Activated naive CD8-positive, alpha-beta T cell treated with anti-CD3 and anti-CD28 coated beads, Interleukin-2, amount 50 U/mL, for 24 hours (primary cell): ENCODE results near the gene ZC3H12C.
A peak's percentile ranks its signal among the peaks of the same experiment; 100 is the strongest.
"Not testable (repeated sequence)": the region's sequence is repeated elsewhere in the genome, so short reads cannot be mapped to it uniquely, and the experiment has no call there.

ENCODE experiments used
- ATAC-seq: fragments of 150-1000 bp; cut with Tn5 transposase; one replicate; pipeline ENCODE4 v1.10.0; 2021
- DNase-seq: peaks from one replicate; pipeline ENCODE4 v3.0.0; 2021
- H3K27ac Mint-ChIP-seq: one replicate; pipeline ENCODE4 v1.8.0; 2021; ENCODE audit warnings: mild to moderate bottlenecking, mixed read lengths
- H3K27me3 Mint-ChIP-seq: one replicate; pipeline ENCODE4 v1.8.0; 2021; ENCODE audit warnings: mixed read lengths
- H3K36me3 Mint-ChIP-seq: one replicate; pipeline ENCODE4 v1.8.0; 2021; ENCODE audit warnings: low read depth, mixed read lengths
- H3K4me1 Mint-ChIP-seq: one replicate; pipeline ENCODE4 v1.8.0; 2021; ENCODE audit warnings: mixed read lengths
- H3K4me3 Mint-ChIP-seq: one replicate; pipeline ENCODE4 v1.8.0; 2021; ENCODE audit warnings: mild to moderate bottlenecking, moderate library complexity, mixed read lengths
- H3K9me3 Mint-ChIP-seq: one replicate; pipeline ENCODE4 v1.8.0; 2021; ENCODE audit warnings: mixed read lengths

Gene ZC3H12C

GRCh38 chr11:110186456-110186855 lies 93.3 kb downstream of the ZC3H12C start:
- no peak for DNase-seq
- no peaks in the 10 kb centered on the region for H3K36me3 Mint-ChIP-seq
- peaks cover 3% of the 10 kb centered on the region for H3K4me1 Mint-ChIP-seq
- no peaks in the 10 kb centered on the region for H3K9me3 Mint-ChIP-seq
- H3K27ac Mint-ChIP-seq = no peak overlapping the region
- ATAC-seq = no peak
- H3K27me3 Mint-ChIP-seq = peaks cover 25% of the 10 kb centered on the region
- H3K4me3 Mint-ChIP-seq = no peak overlapping the region

GRCh38 chr11:110186867-110187266 lies 93.7 kb downstream of the ZC3H12C start:
- H3K27me3 Mint-ChIP-seq = peaks cover 26% of the 10 kb centered on the region
- H3K4me1 Mint-ChIP-seq = peaks cover 3% of the 10 kb centered on the region
- H3K27ac Mint-ChIP-seq = no peak overlapping the region
- H3K9me3 Mint-ChIP-seq = no peaks in the 10 kb centered on the region
- ATAC-seq (no peak), DNase-seq (no peak)
- H3K36me3 Mint-ChIP-seq = no peaks in the 10 kb centered on the region
- H3K4me3 Mint-ChIP-seq = no peak overlapping the region

GRCh38 chr11:110187731-110188130 lies 94.5 kb downstream of the ZC3H12C start:
- no peak for DNase-seq
- no peak overlapping the region for H3K27ac Mint-ChIP-seq
- no peak for ATAC-seq
- H3K27me3 Mint-ChIP-seq = peaks cover 24% of the 10 kb centered on the region
- no peaks in the 10 kb centered on the region for H3K36me3 Mint-ChIP-seq
- no peaks in the 10 kb centered on the region for H3K9me3 Mint-ChIP-seq
- no peak overlapping the region for H3K4me3 Mint-ChIP-seq
- H3K4me1 Mint-ChIP-seq = peaks cover 10% of the 10 kb centered on the region

GRCh38 chr11:110190885-110191284 lies 97.7 kb downstream of the ZC3H12C start:
- H3K27ac Mint-ChIP-seq = no peak overlapping the region
- ATAC-seq = no peak
- no peak for DNase-seq
- H3K36me3 Mint-ChIP-seq = no peaks in the 10 kb centered on the region
- no peak overlapping the region for H3K4me3 Mint-ChIP-seq
- peaks cover 29% of the 10 kb centered on the region for H3K27me3 Mint-ChIP-seq
- H3K9me3 Mint-ChIP-seq = no peaks in the 10 kb centered on the region
- peaks cover 13% of the 10 kb centered on the region for H3K4me1 Mint-ChIP-seq

- Mint-ChIP-seq H3K27me3 (peaks cover 24% of the 10 kb centered on the region), H3K4me1 (peaks cover 13% of the 10 kb centered on the region)
- DNase-seq, H3K36me3 Mint-ChIP-seq, H3K27ac Mint-ChIP-seq, H3K4me3 Mint-ChIP-seq, H3K9me3 Mint-ChIP-seq: not testable (repeated sequence)
- peak; percentile 66 for ATAC-seq
These were observed 99.6 kb downstream of the ZC3H12C start for GRCh38 chr11:110192604-110193282.

GRCh38 chr11:110194211-110194766 lies 101.1 kb downstream of the ZC3H12C start:
- not testable (repeated sequence) for DNase-seq, ATAC-seq, H3K27ac Mint-ChIP-seq, H3K4me3 Mint-ChIP-seq, H3K36me3 Mint-ChIP-seq, H3K9me3 Mint-ChIP-seq
- H3K27me3 Mint-ChIP-seq = peaks cover 22% of the 10 kb centered on the region
- H3K4me1 Mint-ChIP-seq = peaks cover 13% of the 10 kb centered on the region

- H3K9me3 Mint-ChIP-seq = no peaks in the 10 kb centered on the region
- no peak for DNase-seq
These were observed 103.1 kb downstream of the ZC3H12C start for GRCh38 chr11:110196241-110196754.

GRCh38 chr11:110196884-110197420 lies 103.8 kb downstream of the ZC3H12C start:
- no peaks in the 10 kb centered on the region for H3K9me3 Mint-ChIP-seq
- peaks cover 7% of the 10 kb centered on the region for H3K27me3 Mint-ChIP-seq
- no peak overlapping the region for H3K27ac Mint-ChIP-seq
- no peak overlapping the region for H3K4me3 Mint-ChIP-seq
- DNase-seq = no peak
- peaks cover 12% of the 10 kb centered on the region for H3K4me1 Mint-ChIP-seq
- H3K36me3 Mint-ChIP-seq = no peaks in the 10 kb centered on the region
- no peak for ATAC-seq

More at GRCh38 chr11:110196241-110196754, 103.1 kb downstream of the ZC3H12C start:
- no peak overlapping the region for H3K4me3 Mint-ChIP-seq
- H3K36me3 Mint-ChIP-seq = no peaks in the 10 kb centered on the region
- peaks cover 9% of the 10 kb centered on the region for H3K27me3 Mint-ChIP-seq
- peaks cover 13% of the 10 kb centered on the region for H3K4me1 Mint-ChIP-seq
- H3K27ac Mint-ChIP-seq = no peak overlapping the region
- no peak for ATAC-seq

GRCh38 chr11:110198031-110198729 lies 105.0 kb downstream of the ZC3H12C start:
- peaks cover 6% of the 10 kb centered on the region for H3K27me3 Mint-ChIP-seq
- H3K27ac Mint-ChIP-seq = no peak overlapping the region
- no peaks in the 10 kb centered on the region for H3K4me1 Mint-ChIP-seq
- no peaks in the 10 kb centered on the region for H3K36me3 Mint-ChIP-seq
- DNase-seq (no peak), ATAC-seq (no peak)
- H3K9me3 Mint-ChIP-seq = no peaks in the 10 kb centered on the region
- no peak overlapping the region for H3K4me3 Mint-ChIP-seq

- Mint-ChIP-seq H3K36me3 (no peaks in the 10 kb centered on the region), H3K9me3 (no peaks in the 10 kb centered on the region), H3K27me3 (peaks cover 5% of the 10 kb centered on the region)
These were observed 106.2 kb downstream of the ZC3H12C start for GRCh38 chr11:110199184-110199981.

GRCh38 chr11:110200241-110200640 lies 107.0 kb downstream of the ZC3H12C start:
- H3K9me3 Mint-ChIP-seq = no peaks in the 10 kb centered on the region
- no peak overlapping the region for H3K4me3 Mint-ChIP-seq
- H3K27me3 Mint-ChIP-seq = peaks cover 4% of the 10 kb centered on the region
- H3K36me3 Mint-ChIP-seq = no peaks in the 10 kb centered on the region
- DNase-seq (no peak), ATAC-seq (peak; percentile 59)
- no peak overlapping the region for H3K27ac Mint-ChIP-seq
- H3K4me1 Mint-ChIP-seq = no peaks in the 10 kb centered on the region

More at GRCh38 chr11:110199184-110199981, 106.2 kb downstream of the ZC3H12C start:
- no peak for ATAC-seq
- no peak overlapping the region for H3K4me3 Mint-ChIP-seq
- no peak for DNase-seq
- no peaks in the 10 kb centered on the region for H3K4me1 Mint-ChIP-seq
- H3K27ac Mint-ChIP-seq = no peak overlapping the region

- H3K4me1 Mint-ChIP-seq = no peaks in the 10 kb centered on the region
- H3K36me3 Mint-ChIP-seq = no peaks in the 10 kb centered on the region
- H3K9me3 Mint-ChIP-seq = no peaks in the 10 kb centered on the region
- ATAC-seq (no peak), DNase-seq (no peak)
- peaks cover 2% of the 10 kb centered on the region for H3K27me3 Mint-ChIP-seq
- no peak overlapping the region for H3K27ac Mint-ChIP-seq
- H3K4me3 Mint-ChIP-seq = no peak overlapping the region
These were observed 107.6 kb downstream of the ZC3H12C start for GRCh38 chr11:110200836-110201235.

GRCh38 chr11:110207123-110207522 lies 113.9 kb downstream of the ZC3H12C start:
- Mint-ChIP-seq H3K9me3 (no peaks in the 10 kb centered on the region), H3K27me3 (peaks cover 5% of the 10 kb centered on the region), H3K27ac (no peak overlapping the region)

GRCh38 chr11:110208678-110209312 lies 115.6 kb downstream of the ZC3H12C start:
- H3K9me3 Mint-ChIP-seq, H3K4me1 Mint-ChIP-seq, H3K36me3 Mint-ChIP-seq, DNase-seq, ATAC-seq, H3K27ac Mint-ChIP-seq, H3K27me3 Mint-ChIP-seq: not testable (repeated sequence)
- peak overlapping the region; percentile 56 for H3K4me3 Mint-ChIP-seq

More at GRCh38 chr11:110207123-110207522, 113.9 kb downstream of the ZC3H12C start:
- H3K4me1 Mint-ChIP-seq = no peaks in the 10 kb centered on the region
- no peaks in the 10 kb centered on the region for H3K36me3 Mint-ChIP-seq
- no peak overlapping the region for H3K4me3 Mint-ChIP-seq
- ATAC-seq (no peak), DNase-seq (no peak)
